Thymus (tissue), 11 donors: ENCODE data around the gene NLRP13. TPM values are rescaled to one million over a fixed set of nuclear protein-coding genes. Genes with fewer than 3 reads are reported as not detected.

ENCODE experiments used
- DNase-seq, 9 donors: peaks; one replicate each; pipeline ENCODE4 v3.0.0-alpha.2; 2013; ENCODE audit warnings: low spot score in 9 of 9, low read depth in 6 of 9, missing footprints in 1 of 9
- H3K27ac ChIP-seq, 2 donors: one replicate each; pipeline ENCODE4 v1.5.1; 2013; ENCODE audit warnings: control low read depth in 1 of 2, low read depth in 1 of 2, low read length in 1 of 2, mild to moderate bottlenecking in 1 of 2, moderate library complexity in 1 of 2
- H3K27me3 ChIP-seq, 2 donors: one replicate each; pipeline ENCODE4 v1.5.1; 2013; ENCODE audit warnings: low read length in 1 of 2; ENCODE audit not compliant: control insufficient read depth in 2 of 2, insufficient read depth in 1 of 2
- H3K36me3 ChIP-seq, 2 donors: one replicate each; pipeline ENCODE4 v1.5.1; 2013; ENCODE audit warnings: low read length in 1 of 2, mild to moderate bottlenecking in 1 of 2, moderate library complexity in 1 of 2; ENCODE audit not compliant: control insufficient read depth in 2 of 2, insufficient read depth in 2 of 2
- H3K4me1 ChIP-seq, 2 donors: one replicate each; pipeline ENCODE4 v1.5.1; 2013; ENCODE audit warnings: low read length in 2 of 2; ENCODE audit not compliant: control insufficient read depth in 2 of 2, insufficient read depth in 2 of 2
- H3K4me3 ChIP-seq, 2 donors: one replicate each; pipeline ENCODE4 v1.5.1; 2013; ENCODE audit warnings: low read length in 2 of 2, control low read depth in 1 of 2, mild to moderate bottlenecking in 1 of 2
- H3K9me3 ChIP-seq, 2 donors: one replicate each; pipeline ENCODE4 v1.5.1; 2013; ENCODE audit warnings: low read length in 1 of 2, mild to moderate bottlenecking in 1 of 2; ENCODE audit not compliant: control insufficient read depth in 2 of 2, insufficient read depth in 1 of 2
- WGBS: extraction: QIAGEN DNeasy Blood & Tissue Kit; methylation state at CpG from one replicate; pipeline ENCODE4 v1.1.7; 2013; 5-methylcytosine and 5-hydroxymethylcytosine counted together
- polyA plus RNA-seq: library from polyadenylated mRNA; stranded (reverse); fragments of 200-250 nt; gene quantifications from one replicate; pipeline ENCODE4 v1.2.3, GENCODE V29; 2013
- total RNA-seq: library from RNA; stranded (reverse); fragments of 120-200 nt; gene quantifications from one replicate; pipeline ENCODE4 v1.2.4, GENCODE V29; 2013
- donor health status: healthy.

NLRP13 gene
- total and polyA plus RNA-seq, 2 donors: 0.02 TPM; not detected in 1

DNA sequence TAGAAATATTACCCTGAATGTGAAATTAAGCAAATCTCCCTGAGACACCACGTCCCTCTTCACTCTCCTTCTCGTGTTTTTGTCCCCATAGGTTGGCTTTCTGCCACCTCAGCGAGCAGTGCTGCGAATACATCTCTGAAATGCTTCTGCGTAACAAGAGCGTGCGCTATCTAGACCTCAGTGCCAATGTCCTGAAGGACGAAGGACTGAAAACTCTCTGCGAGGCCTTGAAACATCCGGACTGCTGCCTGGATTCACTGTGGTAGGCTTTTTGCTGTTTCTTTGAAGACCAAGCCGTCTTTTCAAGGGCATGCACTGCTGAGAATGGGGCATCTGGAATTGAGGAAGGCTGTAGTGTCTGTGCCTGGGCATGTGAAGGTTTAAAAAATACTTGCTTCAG is 61.4 kb downstream of the NLRP13 start:
- H3K4me3 ChIP-seq: no peak overlapping the region
- no peak for DNase-seq
- no peaks in the 10 kb centered on the region for H3K4me1 ChIP-seq
- no peak overlapping the region for H3K27ac ChIP-seq
- peaks cover 2 to 16% of the 10 kb centered on the region in 2 donors for H3K9me3 ChIP-seq
- 90% methylated on average over 11 of the region's 11 CpGs for WGBS
- no peaks in the 10 kb centered on the region for H3K27me3 ChIP-seq
- H3K36me3 ChIP-seq: no peaks in the 10 kb centered on the region

DNA sequence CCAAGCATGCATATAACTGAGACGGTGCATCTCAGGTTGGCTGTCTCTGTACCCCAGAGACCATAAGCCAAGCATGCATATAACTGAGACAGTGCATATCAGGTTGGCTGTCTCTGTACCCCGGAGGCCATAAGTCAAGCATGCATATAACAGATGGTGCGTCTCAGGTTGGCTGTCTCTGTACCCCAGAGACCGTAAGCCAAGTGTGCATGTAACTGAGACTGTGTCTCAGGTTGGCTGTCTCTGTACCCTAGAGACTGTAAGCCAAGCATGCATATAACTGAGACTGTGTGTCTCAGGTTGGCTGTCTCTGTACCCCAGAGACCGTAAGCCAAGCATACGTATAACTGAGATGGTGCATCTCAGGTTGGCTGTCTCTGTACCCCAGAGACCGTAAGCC is 65.0 kb downstream of the NLRP13 start:
- no peak for DNase-seq
- Histone ChIP-seq H3K27me3 (no peaks in the 10 kb centered on the region), H3K9me3 (peaks cover 2 to 16% of the 10 kb centered on the region in 2 donors), H3K4me3 (no peak overlapping the region), H3K4me1 (no peaks in the 10 kb centered on the region), H3K36me3 (no peaks in the 10 kb centered on the region), H3K27ac (no peak overlapping the region)
- 97% methylated on average over 7 of the region's 7 CpGs for WGBS

- H3K4me1 ChIP-seq: no peaks in the 10 kb centered on the region
- H3K9me3 ChIP-seq: peaks cover 2 to 14% of the 10 kb centered on the region in 2 donors
- no peaks in the 10 kb centered on the region for H3K27me3 ChIP-seq
- no peak overlapping the region for H3K4me3 ChIP-seq
- WGBS: 63% methylated on average over 3 of the region's 3 CpGs
- no peaks in the 10 kb centered on the region for H3K36me3 ChIP-seq
- H3K27ac ChIP-seq: no peak overlapping the region
- no peak for DNase-seq
These were observed 65.6 kb downstream of the NLRP13 start for GRCh38 chr19:55866521-55866920.

- Histone ChIP-seq H3K27ac (no peak overlapping the region), H3K4me3 (no peak overlapping the region), H3K27me3 (no peaks in the 10 kb centered on the region), H3K9me3 (peaks cover 3 to 16% of the 10 kb centered on the region in 2 donors), H3K36me3 (no peaks in the 10 kb centered on the region), H3K4me1 (no peaks in the 10 kb centered on the region)
- DNase-seq: no peak
- 82% methylated on average over 5 of the region's 5 CpGs for WGBS
These were observed 73.2 kb downstream of the NLRP13 start for GRCh38 chr19:55858969-55859368.

GRCh38 chr19:55858401-55858800 is 73.7 kb downstream of the NLRP13 start:
- H3K9me3 ChIP-seq: peaks cover 3 to 20% of the 10 kb centered on the region in 2 donors
- 95% methylated on average over 14 of the region's 14 CpGs for WGBS
- H3K4me1 ChIP-seq: no peaks in the 10 kb centered on the region
- H3K4me3 ChIP-seq: no peak overlapping the region
- H3K27ac ChIP-seq: no peak overlapping the region
- H3K27me3 ChIP-seq: no peaks in the 10 kb centered on the region
- DNase-seq: no peak
- no peaks in the 10 kb centered on the region for H3K36me3 ChIP-seq

DNA sequence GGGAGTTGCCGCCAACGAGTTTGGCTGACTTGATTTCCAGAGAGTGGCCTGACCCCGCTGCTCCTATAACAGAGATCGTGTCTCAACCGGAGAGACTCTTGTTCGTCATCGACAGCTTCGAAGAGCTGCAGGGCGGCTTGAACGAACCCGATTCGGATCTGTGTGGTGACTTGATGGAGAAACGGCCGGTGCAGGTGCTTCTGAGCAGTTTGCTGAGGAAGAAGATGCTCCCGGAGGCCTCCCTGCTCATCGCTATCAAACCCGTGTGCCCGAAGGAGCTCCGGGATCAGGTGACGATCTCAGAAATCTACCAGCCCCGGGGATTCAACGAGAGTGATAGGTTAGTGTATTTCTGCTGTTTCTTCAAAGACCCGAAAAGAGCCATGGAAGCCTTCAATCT is 74.2 kb downstream of the NLRP13 start:
- 95% methylated on average over 23 of the region's 23 CpGs for WGBS
- Histone ChIP-seq H3K27me3 (no peaks in the 10 kb centered on the region), H3K4me1 (no peaks in the 10 kb centered on the region), H3K36me3 (no peaks in the 10 kb centered on the region), H3K4me3 (no peak overlapping the region), H3K27ac (no peak overlapping the region), H3K9me3 (peaks cover 3 to 20% of the 10 kb centered on the region in 2 donors)
- DNase-seq: no peak

DNA sequence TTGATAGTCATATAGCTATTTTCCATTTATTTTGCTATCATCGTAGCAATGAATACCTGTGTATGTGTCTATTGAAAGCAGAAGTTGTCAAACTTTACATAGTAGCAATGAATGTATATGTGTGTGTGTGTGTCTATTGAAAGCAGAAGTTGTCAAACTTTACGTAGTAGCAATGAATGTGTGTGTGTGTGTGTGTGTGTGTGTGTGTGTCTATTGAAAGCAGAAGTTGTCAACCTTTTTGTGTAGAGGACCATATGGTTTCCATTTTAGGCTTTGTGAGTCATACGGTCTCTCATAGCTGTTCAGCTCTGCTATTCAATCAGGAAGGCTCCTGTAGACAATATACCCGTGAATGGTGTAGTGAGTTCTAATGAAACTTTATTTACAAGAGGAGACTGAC is 75.0 kb downstream of the NLRP13 start:
- Histone ChIP-seq H3K36me3 (no peaks in the 10 kb centered on the region), H3K4me1 (no peaks in the 10 kb centered on the region), H3K9me3 (peaks cover 3 to 20% of the 10 kb centered on the region in 2 donors), H3K4me3 (no peak overlapping the region), H3K27ac (no peak overlapping the region), H3K27me3 (no peaks in the 10 kb centered on the region)
- 62% methylated on average over 4 of the region's 4 CpGs for WGBS
- no peak for DNase-seq

- H3K27ac ChIP-seq: no peak overlapping the region
- H3K4me3 ChIP-seq: no peak overlapping the region
- H3K9me3 ChIP-seq: peaks cover 0 to 20% of the 10 kb centered on the region in 2 donors
- WGBS: 87% methylated on average over 1 of the region's 1 CpG
- H3K27me3 ChIP-seq: no peaks in the 10 kb centered on the region
- no peaks in the 10 kb centered on the region for H3K4me1 ChIP-seq
- no peaks in the 10 kb centered on the region for H3K36me3 ChIP-seq
- DNase-seq: no peak
These were observed 77.0 kb downstream of the NLRP13 start for GRCh38 chr19:55855160-55855559.
